Measurements from ENCODE around the gene SCOC.

DNA sequence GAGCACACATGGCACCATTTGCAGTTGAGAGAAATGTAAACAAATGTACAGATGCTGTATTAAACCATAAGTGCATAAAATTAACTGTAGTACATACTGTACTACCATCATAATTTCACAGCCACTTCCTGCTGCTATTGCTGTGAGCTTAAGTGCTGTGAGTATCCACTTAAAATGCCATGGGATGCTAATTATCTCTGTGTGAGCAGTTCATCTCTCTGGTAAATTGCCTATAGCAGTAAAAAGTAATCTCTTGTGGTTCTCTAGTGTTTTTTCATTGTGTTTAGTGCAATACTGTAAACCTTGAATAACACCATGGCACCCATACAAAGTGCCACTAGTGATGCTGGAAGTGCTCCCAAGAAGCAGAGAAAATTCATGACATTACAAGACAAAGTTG is 9.9 kb upstream of the SCOC start:
- TF ChIP-seq, protein P1, sequence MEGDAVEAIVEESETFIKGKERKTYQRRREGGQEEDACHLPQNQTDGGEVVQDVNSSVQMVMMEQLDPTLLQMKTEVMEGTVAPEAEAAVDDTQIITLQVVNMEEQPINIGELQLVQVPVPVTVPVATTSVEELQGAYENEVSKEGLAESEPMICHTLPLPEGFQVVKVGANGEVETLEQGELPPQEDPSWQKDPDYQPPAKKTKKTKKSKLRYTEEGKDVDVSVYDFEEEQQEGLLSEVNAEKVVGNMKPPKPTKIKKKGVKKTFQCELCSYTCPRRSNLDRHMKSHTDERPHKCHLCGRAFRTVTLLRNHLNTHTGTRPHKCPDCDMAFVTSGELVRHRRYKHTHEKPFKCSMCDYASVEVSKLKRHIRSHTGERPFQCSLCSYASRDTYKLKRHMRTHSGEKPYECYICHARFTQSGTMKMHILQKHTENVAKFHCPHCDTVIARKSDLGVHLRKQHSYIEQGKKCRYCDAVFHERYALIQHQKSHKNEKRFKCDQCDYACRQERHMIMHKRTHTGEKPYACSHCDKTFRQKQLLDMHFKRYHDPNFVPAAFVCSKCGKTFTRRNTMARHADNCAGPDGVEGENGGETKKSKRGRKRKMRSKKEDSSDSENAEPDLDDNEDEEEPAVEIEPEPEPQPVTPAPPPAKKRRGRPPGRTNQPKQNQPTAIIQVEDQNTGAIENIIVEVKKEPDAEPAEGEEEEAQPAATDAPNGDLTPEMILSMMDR (IDR thresholded peaks at IDR 0.05), result no peak
- TF ChIP-seq RCOR1 (IDR thresholded peaks at IDR 0.05; ENCODE audit: low read depth, low read length) (no peak), CHD2 (IDR thresholded peaks at IDR 0.05; ENCODE audit: low read length, partially characterized antibody) (no peak), POLR2A (IDR thresholded peaks at IDR 0.05; ENCODE audit: low read length) (no peak), RNF2 (IDR thresholded peaks at IDR 0.05; ENCODE audit: borderline replicate concordance, low read depth) (no peak), PHF8 (IDR thresholded peaks at IDR 0.05; ENCODE audit: borderline replicate concordance, low read depth) (no peak), MYC (IDR thresholded peaks at IDR 0.05; ENCODE audit: borderline replicate concordance, low read length) (no peak), RFX5 (IDR thresholded peaks at IDR 0.05) (no peak), SMC3 (IDR thresholded peaks at IDR 0.05) (no peak), NFE2L2 (conservative IDR thresholded peaks at IDR 0.05; ENCODE audit: low read length) (no peak), CEBPB (IDR thresholded peaks at IDR 0.05) (no peak), EP300 (IDR thresholded peaks at IDR 0.05) (no peak)
- TF ChIP-seq, protein P2, sequence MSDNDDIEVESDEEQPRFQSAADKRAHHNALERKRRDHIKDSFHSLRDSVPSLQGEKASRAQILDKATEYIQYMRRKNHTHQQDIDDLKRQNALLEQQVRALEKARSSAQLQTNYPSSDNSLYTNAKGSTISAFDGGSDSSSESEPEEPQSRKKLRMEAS (IDR thresholded peaks at IDR 0.05), result no peak
- TF ChIP-seq, protein P3, sequence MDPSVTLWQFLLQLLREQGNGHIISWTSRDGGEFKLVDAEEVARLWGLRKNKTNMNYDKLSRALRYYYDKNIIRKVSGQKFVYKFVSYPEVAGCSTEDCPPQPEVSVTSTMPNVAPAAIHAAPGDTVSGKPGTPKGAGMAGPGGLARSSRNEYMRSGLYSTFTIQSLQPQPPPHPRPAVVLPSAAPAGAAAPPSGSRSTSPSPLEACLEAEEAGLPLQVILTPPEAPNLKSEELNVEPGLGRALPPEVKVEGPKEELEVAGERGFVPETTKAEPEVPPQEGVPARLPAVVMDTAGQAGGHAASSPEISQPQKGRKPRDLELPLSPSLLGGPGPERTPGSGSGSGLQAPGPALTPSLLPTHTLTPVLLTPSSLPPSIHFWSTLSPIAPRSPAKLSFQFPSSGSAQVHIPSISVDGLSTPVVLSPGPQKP (IDR thresholded peaks at IDR 0.05; ENCODE audit: low read depth, low read length), result no peak

All from A549 (cell line).